ENCODE data around the gene NKX2-1. TPM values are rescaled to one million over a fixed set of nuclear protein-coding genes. Genes with fewer than 3 reads are reported as not detected.
"Not testable (repeated sequence)": the region's sequence is repeated elsewhere in the genome, so short reads cannot be mapped to it uniquely, and the experiment has no call there.

The NKX2-1 gene
- total RNA-seq, 2 donors from 2014 or later, result not detected

DNA sequence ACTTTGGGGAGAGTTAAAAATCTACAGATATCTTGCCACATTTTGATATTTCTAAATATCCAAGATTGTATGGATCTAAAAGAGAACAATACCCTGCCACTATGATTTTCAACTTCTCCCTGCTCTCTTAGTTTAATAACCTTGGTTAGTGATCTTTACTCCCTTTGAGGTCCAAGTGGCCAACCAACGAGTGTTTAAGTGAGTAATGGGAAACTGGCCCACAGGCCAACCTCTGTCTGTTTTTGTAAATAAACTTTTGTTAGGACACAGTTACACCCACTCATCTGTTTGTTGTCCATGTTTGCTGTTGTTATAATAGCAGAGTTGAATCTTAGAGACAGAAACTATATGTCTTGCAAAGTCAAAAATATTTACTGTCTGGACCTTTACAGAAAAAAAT lies 30.9 kb upstream of the NKX2-1 start:
- Histone ChIP-seq H3K27ac (no peak overlapping the region), H3K4me1 (ENCODE audit: control insufficient read depth in 1 of 2, low read depth in 2 of 2) (no peaks in the 10 kb centered on the region), H3K36me3 (no peaks in the 10 kb centered on the region), H3K4me3 (no peak overlapping the region), H3K9me3 (no peaks in the 10 kb centered on the region), H3K27me3 (replicated peaks; ENCODE audit: insufficient read depth) (no peaks in the 10 kb centered on the region)
- DNase-seq (ENCODE audit: low spot score) (no peak), ATAC-seq (ENCODE audit: insufficient number of reproducible peaks, low FRiP score, low read depth) (no peak)
- TF ChIP-seq CTCF (IDR thresholded peaks at IDR 0.05), result no peak

GRCh38 chr14:36544280-36544679 lies 24.2 kb upstream of the NKX2-1 start:
- not testable (repeated sequence) for H3K4me3 ChIP-seq; H3K27ac ChIP-seq; H3K27me3 ChIP-seq (replicated peaks; ENCODE audit: insufficient read depth); DNase-seq (ENCODE audit: low spot score); H3K36me3 ChIP-seq; H3K9me3 ChIP-seq; ATAC-seq (ENCODE audit: insufficient number of reproducible peaks, low FRiP score, low read depth); H3K4me1 ChIP-seq (ENCODE audit: control insufficient read depth in 1 of 2, low read depth in 2 of 2)

DNA sequence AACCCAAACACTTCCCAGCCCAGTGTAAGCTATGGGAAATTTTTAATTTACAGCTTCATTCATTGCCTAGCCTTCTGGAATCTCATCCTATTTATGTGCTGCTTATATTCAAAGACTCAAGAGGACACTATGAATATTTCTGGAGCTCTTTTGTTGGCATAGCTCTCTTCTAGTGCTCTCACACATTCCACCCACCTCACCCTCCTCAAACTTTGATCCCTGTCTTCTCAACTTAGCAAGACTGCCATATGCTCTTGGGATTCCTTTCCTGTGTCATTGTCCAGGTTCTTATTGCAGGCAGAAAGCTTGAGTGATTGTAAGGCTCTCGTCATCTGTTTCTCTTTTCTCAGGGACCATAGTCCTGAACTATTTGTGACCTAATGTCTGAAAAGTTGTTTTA lies 18.0 kb upstream of the NKX2-1 start:
- no peak for DNase-seq (ENCODE audit: low spot score)
- no peak overlapping the region for H3K4me3 ChIP-seq
- no peak overlapping the region for H3K27ac ChIP-seq
- peaks cover 10% of the 10 kb centered on the region for H3K9me3 ChIP-seq
- ATAC-seq (ENCODE audit: insufficient number of reproducible peaks, low FRiP score, low read depth), result no peak
- no peak for TF ChIP-seq CTCF (IDR thresholded peaks at IDR 0.05)
- no peaks in the 10 kb centered on the region for H3K4me1 ChIP-seq (ENCODE audit: control insufficient read depth in 1 of 2, low read depth in 2 of 2)
- H3K36me3 ChIP-seq, result no peaks in the 10 kb centered on the region
- no peaks in the 10 kb centered on the region for H3K27me3 ChIP-seq (replicated peaks; ENCODE audit: insufficient read depth)

DNA sequence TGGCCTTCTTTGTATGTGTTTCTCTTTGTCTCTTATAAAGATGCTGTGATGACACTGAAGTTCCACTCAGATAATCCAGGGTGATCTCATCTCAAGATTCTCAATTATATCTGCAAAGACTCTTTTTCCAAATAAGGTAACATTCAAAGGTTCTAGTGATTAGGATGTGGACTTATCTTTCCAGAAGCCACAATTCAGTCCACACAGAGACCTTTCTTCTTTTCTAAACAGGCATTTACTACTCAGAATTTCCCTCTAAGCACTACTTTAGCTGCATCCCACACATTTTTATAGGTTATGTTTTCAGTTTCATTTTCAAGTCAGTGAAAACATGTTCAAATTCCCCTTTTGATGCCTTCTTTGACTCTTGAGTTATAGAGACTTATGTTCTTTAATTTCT lies 9.0 kb upstream of the NKX2-1 start:
- no peak for ATAC-seq (ENCODE audit: insufficient number of reproducible peaks, low FRiP score, low read depth)
- Histone ChIP-seq H3K4me3 (no peak overlapping the region), H3K9me3 (no peaks in the 10 kb centered on the region), H3K36me3 (no peaks in the 10 kb centered on the region), H3K27me3 (replicated peaks; ENCODE audit: insufficient read depth) (peaks cover 7% of the 10 kb centered on the region), H3K4me1 (ENCODE audit: control insufficient read depth in 1 of 2, low read depth in 2 of 2) (peaks cover 0 to 8% of the 10 kb centered on the region in 2 donors), H3K27ac (no peak overlapping the region)
- no peak for TF ChIP-seq CTCF (IDR thresholded peaks at IDR 0.05)
- no peak for DNase-seq (ENCODE audit: low spot score)

DNA sequence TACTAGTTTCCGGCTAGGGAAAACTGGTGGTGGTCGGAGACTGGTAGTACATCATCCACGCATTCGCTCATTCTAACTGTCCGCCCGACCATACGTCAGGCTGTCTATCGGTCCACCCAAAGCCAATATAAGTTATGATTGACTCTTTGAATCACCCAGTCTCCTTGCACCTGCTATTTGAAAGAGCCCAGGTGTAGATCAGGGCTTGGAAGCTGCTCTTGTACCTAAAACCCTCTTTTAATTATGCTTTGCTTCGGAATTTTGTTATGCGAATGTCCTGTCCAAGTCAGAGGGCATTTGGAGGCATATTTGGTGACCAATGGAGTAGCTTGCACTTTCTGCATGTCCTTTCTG lies 5.7 kb upstream of the NKX2-1 start:
- H3K27me3 ChIP-seq (replicated peaks; ENCODE audit: insufficient read depth), result peaks cover 22% of the 10 kb centered on the region
- TF ChIP-seq CTCF (IDR thresholded peaks at IDR 0.05), result no peak
- no peak for ATAC-seq (ENCODE audit: insufficient number of reproducible peaks, low FRiP score, low read depth)

More for the DNA sequence above, 5.7 kb upstream of the NKX2-1 start:
- H3K4me3 ChIP-seq, result no peak overlapping the region
- H3K4me1 ChIP-seq (ENCODE audit: control insufficient read depth in 1 of 2, low read depth in 2 of 2), result peaks cover 11 to 33% of the 10 kb centered on the region in 2 donors
- no peaks in the 10 kb centered on the region for H3K36me3 ChIP-seq
- no peaks in the 10 kb centered on the region for H3K9me3 ChIP-seq
- no peak for DNase-seq (ENCODE audit: low spot score)
- H3K27ac ChIP-seq, result no peak overlapping the region

Measured in thoracic aorta (tissue), 2 donors.